SW 1271 (cell line): ENCODE measurements around the gene ZMYND19.
A peak's percentile ranks its signal among the peaks of the same experiment; 100 is the strongest.
"Not testable (repeated sequence)": the region's sequence is repeated elsewhere in the genome, so short reads cannot be mapped to it uniquely, and the experiment has no call there.

Experiments
- DNase-seq, 2 experiments: peaks; one replicate each; lab custom pipeline; 2025; lab: John Stamatoyannopoulos, UW

ZMYND19 gene

GRCh38 chr9:137614631-137615386, 24.5 kb upstream of the ZMYND19 start:
- DNase-seq = no peak

GRCh38 chr9:137613738-137614523, 23.6 kb upstream of the ZMYND19 start:
- no peak for DNase-seq

GRCh38 chr9:137613259-137613658, 22.9 kb upstream of the ZMYND19 start:
- DNase-seq = no peak

GRCh38 chr9:137612741-137613142, 22.4 kb upstream of the ZMYND19 start:
- DNase-seq = no peak

GRCh38 chr9:137611623-137612609, 21.6 kb upstream of the ZMYND19 start:
- DNase-seq = peak; percentile 93

- no peak for DNase-seq
These were observed 20.6 kb upstream of the ZMYND19 start for GRCh38 chr9:137610944-137611343.

GRCh38 chr9:137607141-137607857, 17.0 kb upstream of the ZMYND19 start:
- DNase-seq = no peak

- no peak for DNase-seq
These were observed 16.4 kb upstream of the ZMYND19 start for GRCh38 chr9:137606734-137607138.

- no peak for DNase-seq
These were observed 15.8 kb upstream of the ZMYND19 start for GRCh38 chr9:137606005-137606621.

GRCh38 chr9:137605121-137606004, 15.1 kb upstream of the ZMYND19 start, which contains the start of gene ARRDC1:
Gene ARRDC1 (plus strand): TSS chr9:137605686. CDS start chr9:137605718, 32 bp downstream.
- peak; percentile 87 to 88 for DNase-seq

GRCh38 chr9:137604345-137605086, 14.2 kb upstream of the ZMYND19 start:
- DNase-seq = no peak

- no peak for DNase-seq
These were observed 13.6 kb upstream of the ZMYND19 start for GRCh38 chr9:137603879-137604278.

- DNase-seq = no peak
These were observed 12.3 kb upstream of the ZMYND19 start for GRCh38 chr9:137602661-137603060.

- no peak for DNase-seq
These were observed 8.6 kb upstream of the ZMYND19 start for GRCh38 chr9:137598943-137599342.

GRCh38 chr9:137596577-137596976, 6.3 kb upstream of the ZMYND19 start:
- not testable (repeated sequence) for DNase-seq

GRCh38 chr9:137593176-137593575, 2.9 kb upstream of the ZMYND19 start:
- no peak for DNase-seq

GRCh38 chr9:137592767-137593166, 2.5 kb upstream of the ZMYND19 start:
- no peak for DNase-seq

GRCh38 chr9:137590123-137590468, 216 bp downstream of the ZMYND19 start:
- no peak for DNase-seq

- DNase-seq = no peak
These were observed 730 bp downstream of the ZMYND19 start for GRCh38 chr9:137589441-137590122.
